ENCODE measurements around the gene EXOC2.
A peak's percentile ranks its signal among the peaks of the same experiment; 100 is the strongest.

The EXOC2 gene, protein sequence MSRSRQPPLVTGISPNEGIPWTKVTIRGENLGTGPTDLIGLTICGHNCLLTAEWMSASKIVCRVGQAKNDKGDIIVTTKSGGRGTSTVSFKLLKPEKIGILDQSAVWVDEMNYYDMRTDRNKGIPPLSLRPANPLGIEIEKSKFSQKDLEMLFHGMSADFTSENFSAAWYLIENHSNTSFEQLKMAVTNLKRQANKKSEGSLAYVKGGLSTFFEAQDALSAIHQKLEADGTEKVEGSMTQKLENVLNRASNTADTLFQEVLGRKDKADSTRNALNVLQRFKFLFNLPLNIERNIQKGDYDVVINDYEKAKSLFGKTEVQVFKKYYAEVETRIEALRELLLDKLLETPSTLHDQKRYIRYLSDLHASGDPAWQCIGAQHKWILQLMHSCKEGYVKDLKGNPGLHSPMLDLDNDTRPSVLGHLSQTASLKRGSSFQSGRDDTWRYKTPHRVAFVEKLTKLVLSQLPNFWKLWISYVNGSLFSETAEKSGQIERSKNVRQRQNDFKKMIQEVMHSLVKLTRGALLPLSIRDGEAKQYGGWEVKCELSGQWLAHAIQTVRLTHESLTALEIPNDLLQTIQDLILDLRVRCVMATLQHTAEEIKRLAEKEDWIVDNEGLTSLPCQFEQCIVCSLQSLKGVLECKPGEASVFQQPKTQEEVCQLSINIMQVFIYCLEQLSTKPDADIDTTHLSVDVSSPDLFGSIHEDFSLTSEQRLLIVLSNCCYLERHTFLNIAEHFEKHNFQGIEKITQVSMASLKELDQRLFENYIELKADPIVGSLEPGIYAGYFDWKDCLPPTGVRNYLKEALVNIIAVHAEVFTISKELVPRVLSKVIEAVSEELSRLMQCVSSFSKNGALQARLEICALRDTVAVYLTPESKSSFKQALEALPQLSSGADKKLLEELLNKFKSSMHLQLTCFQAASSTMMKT

DNA sequence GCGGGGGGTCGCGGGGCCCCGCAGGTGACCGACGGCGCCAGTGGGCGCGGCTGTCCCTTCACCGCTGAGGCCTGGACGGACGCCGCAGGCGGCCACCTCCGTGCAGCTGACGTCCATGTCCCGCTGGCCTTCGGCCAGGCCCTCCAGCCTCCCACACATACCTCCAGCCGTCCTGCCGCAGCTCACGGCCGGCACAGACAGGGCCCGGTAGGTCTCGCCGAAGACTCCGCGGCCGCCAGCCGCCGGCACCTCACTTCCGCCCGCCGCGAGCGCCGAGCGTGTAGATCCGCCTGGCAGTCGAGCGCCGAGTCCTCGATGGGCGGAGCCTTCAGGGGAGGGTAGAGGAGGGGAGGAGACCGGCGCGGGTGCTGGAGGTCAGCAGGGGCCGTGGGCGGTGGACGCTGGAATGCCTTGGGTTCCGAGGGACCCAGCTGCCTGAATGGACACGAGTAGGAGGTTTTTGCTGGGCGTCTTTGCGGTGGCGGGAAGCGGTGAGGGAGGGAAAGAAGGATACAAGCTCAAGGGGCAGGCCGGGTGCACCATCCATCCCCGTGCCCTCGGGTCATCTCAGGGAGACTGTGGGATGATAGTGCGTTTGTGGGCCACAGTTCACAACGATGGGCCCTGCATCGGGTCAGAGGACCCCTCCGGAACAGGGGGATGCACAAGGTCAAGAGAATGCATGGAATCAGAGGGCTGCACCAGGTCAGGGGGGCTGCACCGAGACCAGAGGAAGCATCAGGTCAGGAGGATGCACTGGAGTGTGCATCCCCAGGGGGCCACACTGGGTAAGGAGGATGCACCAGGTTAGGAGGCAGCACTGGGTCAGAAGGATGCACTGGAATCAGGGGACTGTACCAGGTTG is at the start of gene EXOC2:
EXOC2 (minus strand) TSS at position 282 of the 865 bp plus-strand sequence. CDS start 55,321 bp downstream, outside the sequence.
- DNase-seq = peak; percentile 88 to 91

DNA sequence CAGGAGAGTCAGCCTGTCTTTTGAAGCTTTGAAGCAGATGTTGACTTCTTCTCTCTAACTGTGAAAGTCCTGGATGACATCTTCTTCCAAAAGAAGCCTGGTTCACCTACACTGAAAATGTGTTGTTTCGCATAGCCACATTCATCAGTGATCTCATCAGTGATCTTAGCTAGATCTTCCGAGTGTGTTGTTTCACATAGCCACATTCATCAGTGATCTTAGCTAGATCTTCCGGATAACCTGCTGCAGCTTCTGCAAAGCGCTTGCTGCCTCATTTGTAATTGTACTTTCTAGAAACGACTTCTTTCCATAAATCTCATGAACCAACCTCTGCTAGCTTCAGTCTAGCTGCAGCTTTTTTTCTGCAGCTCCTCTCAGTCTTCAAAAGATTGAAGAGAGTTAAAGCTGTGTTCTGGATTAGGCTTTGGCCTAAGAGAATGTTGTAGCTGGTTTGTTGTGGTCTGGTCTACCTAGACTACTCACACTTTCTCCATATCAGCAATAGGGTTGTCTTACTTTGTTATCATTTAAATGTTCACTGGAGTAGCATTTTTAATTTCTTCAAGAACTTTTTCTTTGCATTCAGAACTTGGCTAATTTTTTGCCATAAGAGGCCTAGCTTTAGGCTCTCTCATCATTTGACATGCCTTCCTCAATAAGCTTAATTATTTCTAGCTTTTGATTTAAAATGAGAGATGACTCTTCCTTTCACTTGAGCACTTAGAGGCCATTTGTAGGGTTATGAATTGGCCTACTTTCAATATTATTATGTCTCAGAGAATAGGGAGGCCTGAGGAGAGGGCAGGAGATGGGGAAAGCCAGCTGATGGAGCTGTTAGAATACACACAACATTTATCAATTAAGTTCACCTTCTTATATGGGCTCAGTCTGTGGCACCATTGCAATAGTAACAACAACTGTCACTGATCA is 48.7 kb upstream of the EXOC2 start:
- no peak for DNase-seq

DNA sequence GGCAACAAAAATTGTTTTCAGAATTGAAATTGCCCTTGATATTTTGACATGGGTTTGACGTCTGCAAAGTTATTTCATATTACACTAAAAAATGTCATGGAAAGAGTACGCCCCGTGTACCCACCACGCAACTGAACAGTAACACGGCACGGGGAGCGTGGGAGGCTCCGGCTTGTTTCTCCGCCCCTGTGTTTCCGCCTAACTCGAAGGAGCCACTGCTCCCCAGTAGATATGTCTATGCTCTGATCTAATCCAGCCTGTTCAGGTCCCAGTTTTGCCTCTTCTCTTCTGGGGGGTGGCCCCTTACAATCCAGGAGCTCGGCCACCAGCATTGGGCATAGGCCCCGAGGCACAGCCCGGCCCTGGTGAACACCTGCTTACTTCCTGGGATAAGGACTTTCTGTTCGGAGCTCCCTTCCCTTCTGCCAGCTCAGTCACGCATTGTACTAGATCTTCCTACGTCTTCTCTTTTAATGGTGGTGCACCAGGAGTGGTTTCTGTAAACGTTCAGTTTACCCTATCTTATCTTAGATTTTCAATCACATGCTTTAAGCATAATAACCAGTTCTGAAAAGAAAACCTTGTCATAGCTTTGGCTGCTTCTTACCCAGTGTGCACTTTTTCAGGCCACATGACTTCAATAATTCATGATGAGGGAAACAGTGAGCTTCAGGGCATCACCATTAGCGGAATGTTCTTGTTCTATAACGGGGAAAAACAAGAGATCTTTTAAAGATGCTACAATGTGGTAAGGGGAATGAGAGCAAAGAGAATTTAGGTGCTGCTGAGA is 43.9 kb upstream of the EXOC2 start:
- DNase-seq = no peak

DNA sequence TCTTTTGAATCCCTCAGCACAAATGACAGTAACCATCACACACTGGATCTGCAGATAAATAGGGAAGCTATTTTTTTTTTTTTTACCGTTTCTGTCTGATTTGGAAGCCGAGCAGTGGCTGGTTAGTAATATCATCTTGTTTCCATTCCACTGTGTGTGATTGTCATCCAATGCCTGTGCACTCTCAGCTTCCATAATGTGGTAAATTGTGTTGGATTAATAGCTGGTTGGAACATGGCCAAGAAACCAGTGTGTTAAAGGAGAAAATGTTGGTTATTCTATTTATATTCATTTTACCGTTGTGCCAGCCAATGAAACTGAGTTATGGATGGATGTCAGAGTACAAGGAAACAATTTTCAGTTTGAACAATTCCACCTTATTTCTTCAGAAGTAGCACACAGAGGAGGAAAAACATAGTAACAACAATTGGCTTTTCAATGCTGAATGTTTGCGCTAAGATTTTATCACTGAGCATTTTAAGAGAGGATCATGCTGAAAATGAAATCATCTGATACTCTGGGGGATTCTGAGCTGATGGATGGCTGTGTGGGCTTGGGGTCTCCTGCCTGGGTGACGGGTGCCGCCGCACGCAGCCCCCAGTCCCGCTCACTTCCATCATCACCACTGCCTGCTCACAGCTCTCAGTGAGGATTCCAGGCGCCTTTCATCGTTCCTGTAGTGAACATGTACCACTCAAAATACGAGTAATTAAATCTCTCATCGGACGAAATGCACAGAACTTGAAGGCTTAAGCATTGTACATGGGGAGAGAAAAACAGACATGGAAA is 40.7 kb upstream of the EXOC2 start:
- DNase-seq = no peak

DNA sequence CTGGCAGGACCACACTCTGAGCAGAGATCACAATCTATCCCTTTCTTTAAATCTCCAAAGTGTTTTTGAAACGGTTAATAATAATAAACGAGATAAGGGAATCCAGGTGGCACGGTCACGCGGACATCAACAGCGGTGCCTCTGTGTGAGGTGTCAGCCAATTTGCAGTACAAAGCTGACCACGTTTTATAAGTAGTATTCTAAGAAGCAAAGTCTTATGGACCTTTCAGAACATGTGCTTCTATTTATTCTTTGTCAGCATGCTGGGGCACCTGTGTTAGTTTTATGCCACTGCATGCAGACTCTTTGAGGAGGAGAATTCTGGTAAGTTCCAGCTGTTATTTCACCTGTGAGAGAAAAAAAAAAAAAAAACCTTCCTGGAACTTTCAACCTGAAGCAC is 39.0 kb upstream of the EXOC2 start:
- no peak for DNase-seq

DNA sequence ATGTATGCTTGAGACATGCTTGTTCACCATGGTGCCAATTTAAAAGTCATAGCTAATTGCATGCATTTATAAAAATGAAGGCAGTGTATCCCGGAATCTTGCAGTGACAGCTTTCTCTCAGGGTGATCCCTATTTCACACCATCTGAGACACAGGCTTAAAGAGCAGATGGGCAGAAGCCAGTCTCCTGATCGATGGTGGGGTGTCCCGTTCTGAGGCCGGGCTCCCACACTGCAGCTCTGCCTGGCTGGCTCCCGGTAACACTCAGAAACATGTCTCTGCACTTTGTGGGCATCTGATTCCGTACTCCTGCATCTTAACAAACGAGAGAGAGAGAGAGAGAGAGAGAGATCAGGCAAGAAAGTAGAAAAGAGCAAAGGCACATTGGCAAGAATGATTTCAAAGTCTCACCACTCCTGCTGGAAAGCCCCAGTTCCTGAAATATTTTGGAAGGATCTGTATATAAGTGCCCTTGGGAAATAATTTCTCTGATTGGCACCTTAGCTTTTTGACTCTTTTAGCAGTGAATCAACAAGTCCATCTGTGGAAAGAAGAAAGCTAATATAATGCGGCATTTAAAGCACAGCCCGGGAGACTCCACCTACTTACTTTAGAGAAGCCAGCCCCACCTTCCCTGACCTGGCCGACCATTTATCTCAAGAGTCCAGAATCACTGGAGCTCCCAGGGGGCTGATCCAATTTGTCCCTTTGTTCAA is 36.8 kb upstream of the EXOC2 start:
- DNase-seq = no peak

DNA sequence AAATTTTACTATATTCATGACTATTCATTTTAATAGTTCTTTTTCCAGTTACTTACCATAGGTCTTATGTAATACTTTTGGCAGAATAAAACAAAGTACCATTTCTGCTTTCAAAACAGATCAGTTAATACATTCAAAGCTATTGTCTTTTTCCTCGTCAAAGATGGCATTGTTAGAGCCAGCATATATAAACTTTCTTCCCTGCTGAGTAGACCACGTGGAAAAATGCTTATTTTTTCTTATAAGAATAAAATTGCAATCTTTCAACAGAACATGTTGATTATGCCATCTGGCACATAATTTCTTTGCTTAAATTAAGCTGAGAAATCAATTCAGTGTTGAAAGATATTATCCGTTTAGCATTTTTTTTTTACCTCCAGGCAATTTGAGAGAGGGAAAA is 34.9 kb upstream of the EXOC2 start:
- no peak for DNase-seq

DNA sequence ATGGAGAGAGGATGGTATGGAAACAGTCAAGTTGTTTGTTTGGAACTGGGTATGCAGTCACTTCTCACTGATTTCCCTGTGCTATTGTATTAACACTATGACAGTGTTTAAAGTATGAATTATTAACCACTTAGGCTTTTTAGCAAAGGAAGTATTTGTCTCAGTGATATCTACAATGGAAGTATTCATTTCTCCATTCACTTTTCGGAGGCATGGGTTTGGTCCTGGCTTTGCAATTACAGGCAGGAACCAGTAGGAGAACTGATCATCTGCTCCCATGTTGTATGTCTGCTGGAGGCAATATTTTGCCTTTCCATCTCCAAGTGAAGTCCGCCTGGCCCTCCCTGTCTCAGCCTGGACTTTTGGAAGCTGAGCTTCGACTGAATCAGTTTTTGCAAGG is 30.6 kb upstream of the EXOC2 start:
- DNase-seq = no peak

DNA sequence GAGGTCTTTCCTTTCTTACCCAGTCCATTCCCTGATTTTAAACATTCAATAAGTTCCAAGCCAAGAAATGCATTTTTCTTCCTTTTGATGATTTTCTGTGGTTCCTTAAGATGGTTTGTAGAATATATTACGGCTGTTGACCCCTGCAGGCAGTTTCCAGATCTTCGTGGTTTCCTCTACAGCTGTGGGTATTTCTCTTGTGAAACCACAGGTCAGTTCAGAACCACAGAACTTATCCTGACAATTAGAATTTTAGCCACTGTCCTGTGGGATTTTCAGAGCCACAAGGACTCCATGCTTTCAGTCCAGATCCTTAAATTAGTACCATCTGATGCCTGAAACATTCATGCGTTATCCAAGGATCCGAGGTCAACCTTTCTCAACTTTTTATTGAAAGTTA is 29.7 kb upstream of the EXOC2 start:
- no peak for DNase-seq

DNA sequence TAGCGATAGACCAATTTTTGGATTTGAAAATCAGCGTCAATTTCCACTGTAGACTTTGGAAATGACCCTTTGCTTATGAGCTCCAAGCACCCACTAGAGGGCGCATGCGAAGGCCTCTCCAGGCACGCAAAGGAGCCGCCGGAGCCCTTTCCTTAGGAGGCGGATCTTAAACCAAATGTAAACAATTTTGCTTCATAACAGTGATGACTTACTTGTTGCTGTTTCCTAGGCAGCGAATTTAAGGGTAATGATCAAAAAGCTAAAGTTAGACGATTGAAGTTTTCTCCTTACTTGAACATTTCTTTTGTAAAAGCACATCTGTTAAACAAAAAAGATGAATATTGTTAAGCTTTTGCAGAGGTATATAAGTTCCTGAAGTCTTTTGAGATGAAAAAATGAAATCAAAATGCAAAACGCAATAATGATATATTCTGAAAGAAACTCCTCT is 29.2 kb upstream of the EXOC2 start:
- DNase-seq = peak; percentile 79 to 81

DNA sequence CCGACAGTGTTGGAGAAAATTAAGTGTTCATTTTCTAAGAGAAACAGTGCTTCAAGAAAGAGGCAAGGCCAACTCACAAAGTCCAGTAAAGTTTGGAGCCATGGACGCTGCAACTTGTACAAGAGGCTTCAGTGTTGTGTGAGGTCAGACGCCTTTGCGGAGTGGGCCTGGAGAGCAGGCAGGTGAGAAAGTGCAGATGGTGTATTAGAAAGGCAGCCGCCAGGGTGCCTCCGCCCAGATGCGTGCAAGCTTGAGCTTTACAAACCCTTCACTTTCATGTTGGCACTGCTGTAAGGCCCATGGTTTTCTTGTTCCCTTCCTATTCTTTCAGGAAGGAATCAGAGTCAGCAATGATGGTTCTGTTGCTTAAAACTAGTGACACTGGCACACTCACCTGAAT is 25.4 kb upstream of the EXOC2 start:
- no peak for DNase-seq

DNA sequence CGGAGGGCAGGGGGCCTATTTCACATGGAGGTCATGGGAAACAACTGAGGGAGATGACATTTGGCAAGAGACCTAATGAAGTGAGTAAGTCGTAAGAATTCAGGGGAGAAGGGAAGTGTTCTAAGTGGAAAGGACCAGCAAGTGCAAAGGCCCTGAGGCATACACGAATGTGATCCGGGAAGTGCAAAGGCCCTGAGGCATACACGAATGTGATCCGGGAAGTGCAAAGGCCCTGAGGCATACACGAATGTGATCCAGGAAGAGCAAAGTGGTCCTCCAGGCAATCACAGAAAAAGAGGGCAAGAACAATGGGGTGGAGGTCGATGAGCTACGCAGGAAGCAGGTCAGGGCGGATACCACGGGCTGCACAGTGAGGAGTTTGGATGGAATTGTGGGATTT is 24.2 kb upstream of the EXOC2 start:
- no peak for DNase-seq

DNA sequence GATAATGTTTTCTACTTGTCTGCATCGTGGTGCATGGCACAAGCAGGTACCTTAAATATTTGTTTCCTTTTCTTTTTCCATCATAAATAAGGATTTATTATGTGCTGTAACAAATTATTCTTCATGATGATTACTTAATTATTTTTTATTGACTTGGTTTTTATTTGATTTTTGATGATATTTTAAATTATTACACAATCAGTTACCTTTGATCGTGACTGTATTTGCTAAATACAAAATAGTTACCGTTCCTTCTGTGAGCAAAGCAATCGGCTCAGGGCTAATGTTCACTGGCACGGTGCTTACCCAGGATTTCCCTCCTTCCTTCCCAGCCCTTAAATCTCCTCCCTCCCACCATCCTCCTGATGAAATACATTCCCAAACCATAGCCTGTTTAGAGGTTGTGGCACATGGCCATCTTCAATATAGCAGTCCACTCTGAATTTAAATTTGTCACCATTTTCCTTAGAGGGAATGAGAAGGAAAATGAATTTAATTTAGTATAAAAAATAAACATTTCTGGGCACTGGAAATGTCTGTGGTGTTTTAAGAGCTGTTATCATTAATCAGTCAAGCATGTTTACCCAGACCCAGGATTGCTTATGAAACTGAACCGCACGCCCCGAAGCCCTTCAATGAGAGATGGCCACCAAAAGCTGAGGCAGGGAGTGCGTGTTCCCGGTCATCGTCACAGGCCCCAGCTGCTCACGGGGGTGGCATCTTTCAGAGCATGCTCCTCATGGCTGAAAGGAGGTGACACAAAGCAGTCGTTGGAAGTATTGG is 23.0 kb upstream of the EXOC2 start:
- DNase-seq = no peak

DNA sequence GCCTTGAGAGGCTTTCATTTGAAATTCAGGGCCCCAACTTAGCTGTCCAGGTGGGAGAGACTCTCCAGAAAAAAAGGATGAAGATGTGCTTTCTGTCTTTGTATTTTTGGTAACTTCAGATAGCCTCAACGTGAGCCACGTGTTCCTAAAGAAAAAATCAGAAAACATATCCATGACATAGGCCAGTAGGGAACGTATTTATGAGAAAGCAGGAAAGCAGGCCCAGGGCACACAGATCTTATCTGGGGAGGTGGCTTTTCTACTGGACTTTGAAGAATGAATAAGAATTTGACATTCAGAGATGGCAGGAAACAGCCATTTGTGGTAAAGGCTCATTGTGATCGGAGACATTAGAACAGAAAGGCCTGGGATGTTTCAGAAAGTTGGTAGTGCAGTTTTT is 21.2 kb upstream of the EXOC2 start:
- no peak for DNase-seq

DNA sequence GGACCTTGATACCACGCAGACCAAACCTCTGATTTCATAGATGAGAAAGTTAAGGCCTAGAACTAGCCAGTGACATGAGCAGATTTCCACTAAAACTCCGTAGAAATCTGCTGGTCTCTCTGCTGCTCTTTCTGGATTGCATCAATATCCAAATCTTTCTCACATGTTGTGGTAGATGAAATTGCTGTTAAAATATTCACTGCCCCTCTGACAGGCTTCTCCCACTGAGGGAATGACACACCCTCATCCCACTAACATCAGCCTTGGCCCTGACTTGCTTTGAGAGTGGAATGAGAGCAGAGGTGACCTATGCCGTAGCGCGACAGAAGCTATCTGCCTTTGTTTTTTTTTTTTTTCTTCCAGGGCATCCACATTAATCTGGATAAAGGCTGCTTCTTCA is 20.4 kb upstream of the EXOC2 start:
- DNase-seq = no peak

DNA sequence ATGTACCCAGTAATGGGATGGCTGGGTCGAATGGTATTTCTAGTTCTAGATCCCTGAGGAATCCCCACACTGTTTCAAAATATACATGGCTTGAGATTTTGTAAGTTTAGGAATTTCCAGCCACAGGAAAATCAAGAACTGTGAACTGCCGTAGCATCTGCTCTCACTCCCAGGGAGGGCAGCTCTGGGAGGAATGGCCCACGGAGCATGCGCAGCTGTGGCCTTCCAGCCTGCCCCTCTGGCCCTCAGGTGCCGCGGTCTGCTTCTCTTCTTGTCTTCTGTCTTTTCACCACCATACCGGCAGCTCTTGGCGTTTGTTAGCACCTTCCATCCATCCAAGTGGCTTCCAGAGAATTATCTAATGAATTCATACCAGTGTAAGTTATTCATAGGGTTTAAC is 19.9 kb upstream of the EXOC2 start:
- no peak for DNase-seq

DNA sequence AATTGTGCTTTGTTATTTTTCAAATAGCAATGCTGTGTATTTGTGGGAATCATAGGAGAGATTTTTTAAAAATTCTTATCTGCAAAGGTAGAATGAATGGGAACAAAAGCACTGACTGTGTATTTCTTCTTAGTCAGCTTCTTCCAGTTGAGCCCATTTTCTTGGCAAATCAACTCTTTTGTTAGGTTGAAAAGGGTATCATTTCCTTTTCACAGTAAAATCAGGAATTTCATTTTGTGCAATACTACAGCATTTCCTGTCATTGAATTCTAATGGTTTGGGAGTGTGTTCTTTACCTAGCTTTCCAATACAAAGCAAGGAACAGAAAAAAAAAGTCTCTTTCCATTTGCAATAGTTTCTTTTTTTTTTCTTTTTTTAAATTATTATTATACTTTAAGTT is 19.0 kb upstream of the EXOC2 start:
- no peak for DNase-seq
